ENCODE data around the gene DAP. TPM values are rescaled to one million over a fixed set of nuclear protein-coding genes. Genes with fewer than 3 reads are reported as not detected.

DAP gene
- total RNA-seq, 1 experiment from 2014 or later: 47.7 TPM

- DNase-seq (ENCODE audit: low spot score) (no peak), ATAC-seq (no peak)
- H3K27ac Mint-ChIP-seq: no peak overlapping the region
- TF ChIP-seq JUN (CRISPR knock-in tag; IDR thresholded peaks at IDR 0.05): no peak
- TF ChIP-seq STAT6 (CRISPR knock-in tag; conservative IDR thresholded peaks at IDR 0.05; ENCODE audit: low read depth): no peak
- no peak overlapping the region for H3K4me3 Mint-ChIP-seq
- no peaks in the 10 kb centered on the region for H3K27me3 Mint-ChIP-seq (ENCODE audit: low read depth)
- no peaks in the 10 kb centered on the region for H3K4me1 Mint-ChIP-seq
- H3K9me3 Mint-ChIP-seq: peaks cover 25% of the 10 kb centered on the region
- POLR2A ChIA-PET: no interaction called here
- CTCF ChIA-PET: no interaction called here
- H3K36me3 Mint-ChIP-seq: peaks cover 61% of the 10 kb centered on the region
Measured at GRCh38 chr5:10743951-10744350, 17.1 kb downstream of the DAP start.

GRCh38 chr5:10743526-10743925, 17.5 kb downstream of the DAP start:
- no peaks in the 10 kb centered on the region for H3K27me3 Mint-ChIP-seq (ENCODE audit: low read depth)
- H3K4me1 Mint-ChIP-seq: no peaks in the 10 kb centered on the region
- TF ChIP-seq MXD4 (CRISPR knock-in tag; IDR thresholded peaks at IDR 0.05; ENCODE audit: borderline replicate concordance): no peak
- no peak for TF ChIP-seq ZNF425 (CRISPR knock-in tag; conservative IDR thresholded peaks at IDR 0.05)
- TF ChIP-seq SOX15 (CRISPR knock-in tag; IDR thresholded peaks at IDR 0.05): no peak
- TF ChIP-seq TEAD1 (CRISPR knock-in tag; IDR thresholded peaks at IDR 0.05): no peak
- no peak for TF ChIP-seq MYBL2 (CRISPR knock-in tag; IDR thresholded peaks at IDR 0.05)
- TF ChIP-seq NR3C1 (CRISPR knock-in tag; conservative IDR thresholded peaks at IDR 0.05; ENCODE audit: low read depth): no peak
- TF ChIP-seq ZNF396 (CRISPR knock-in tag; IDR thresholded peaks at IDR 0.05; ENCODE audit: borderline replicate concordance): no peak
- TF ChIP-seq CREM (CRISPR knock-in tag; IDR thresholded peaks at IDR 0.05): no peak
- DNase-seq (ENCODE audit: low spot score): no peak
- H3K36me3 Mint-ChIP-seq: peaks cover 66% of the 10 kb centered on the region
- H3K4me3 Mint-ChIP-seq: no peak overlapping the region
- ChIA-PET POLR2A (no interaction called here), CTCF (no interaction called here)
- ATAC-seq: no peak
- H3K9me3 Mint-ChIP-seq: peaks cover 28% of the 10 kb centered on the region
- no peak overlapping the region for H3K27ac Mint-ChIP-seq

- ATAC-seq (peak; percentile 44; the same call in 1 of the 2 replicates), DNase-seq (ENCODE audit: low spot score) (no peak)
- Mint-ChIP-seq H3K27ac (no peak overlapping the region), H3K27me3 (ENCODE audit: low read depth) (no peaks in the 10 kb centered on the region), H3K4me1 (no peaks in the 10 kb centered on the region), H3K9me3 (peaks cover 34% of the 10 kb centered on the region), H3K4me3 (no peak overlapping the region), H3K36me3 (peaks cover 71% of the 10 kb centered on the region)
- ChIA-PET CTCF (no interaction called here), POLR2A (no interaction called here)
- no peak for TF ChIP-seq GTF2I (CRISPR knock-in tag; conservative IDR thresholded peaks at IDR 0.05)
- no peak for TF ChIP-seq SP1 (CRISPR knock-in tag; conservative IDR thresholded peaks at IDR 0.05)
- no peak for TF ChIP-seq ZNF121 (CRISPR knock-in tag; IDR thresholded peaks at IDR 0.05)
- TF ChIP-seq ETV6 (CRISPR knock-in tag; IDR thresholded peaks at IDR 0.05): no peak
- TF ChIP-seq NFYB (CRISPR knock-in tag; conservative IDR thresholded peaks at IDR 0.05; ENCODE audit: low read depth): no peak
- no peak for TF ChIP-seq ZBTB43 (CRISPR knock-in tag; IDR thresholded peaks at IDR 0.05)
- TF ChIP-seq SMAD3 (CRISPR knock-in tag; IDR thresholded peaks at IDR 0.05; ENCODE audit: borderline replicate concordance): no peak
- no peak for TF ChIP-seq FOXP4 (CRISPR knock-in tag; IDR thresholded peaks at IDR 0.05)
- no peak for TF ChIP-seq SMAD4 (CRISPR knock-in tag; IDR thresholded peaks at IDR 0.05)
- TF ChIP-seq MLX (CRISPR knock-in tag; IDR thresholded peaks at IDR 0.05): no peak
- no peak for TF ChIP-seq ZNF671 (CRISPR knock-in tag; IDR thresholded peaks at IDR 0.05)
- no peak for TF ChIP-seq MXD4 (CRISPR knock-in tag; IDR thresholded peaks at IDR 0.05; ENCODE audit: borderline replicate concordance)
- no peak for TF ChIP-seq ZNF512 (CRISPR knock-in tag; IDR thresholded peaks at IDR 0.05; ENCODE audit: borderline replicate concordance)
- TF ChIP-seq RELA (CRISPR knock-in tag; IDR thresholded peaks at IDR 0.05; ENCODE audit: borderline replicate concordance): no peak
- TF ChIP-seq ZNF263 (CRISPR knock-in tag; IDR thresholded peaks at IDR 0.05; ENCODE audit: low read depth): no peak
- TF ChIP-seq PRRX2 (CRISPR knock-in tag; IDR thresholded peaks at IDR 0.05): no peak
Measured at GRCh38 chr5:10741661-10742060, 19.4 kb downstream of the DAP start.
